Middle frontal gyrus (tissue), 1 donor: ENCODE results near the gene CPTP.
A peak's percentile ranks its signal among the peaks of the same experiment; 100 is the strongest.

Source experiments
- DNase-seq: peaks from one replicate; pipeline ENCODE4 v3.0.0-alpha.2; 2015; ENCODE audit warnings: low spot score; ENCODE audit errors: extremely low spot score

Gene CPTP

DNA sequence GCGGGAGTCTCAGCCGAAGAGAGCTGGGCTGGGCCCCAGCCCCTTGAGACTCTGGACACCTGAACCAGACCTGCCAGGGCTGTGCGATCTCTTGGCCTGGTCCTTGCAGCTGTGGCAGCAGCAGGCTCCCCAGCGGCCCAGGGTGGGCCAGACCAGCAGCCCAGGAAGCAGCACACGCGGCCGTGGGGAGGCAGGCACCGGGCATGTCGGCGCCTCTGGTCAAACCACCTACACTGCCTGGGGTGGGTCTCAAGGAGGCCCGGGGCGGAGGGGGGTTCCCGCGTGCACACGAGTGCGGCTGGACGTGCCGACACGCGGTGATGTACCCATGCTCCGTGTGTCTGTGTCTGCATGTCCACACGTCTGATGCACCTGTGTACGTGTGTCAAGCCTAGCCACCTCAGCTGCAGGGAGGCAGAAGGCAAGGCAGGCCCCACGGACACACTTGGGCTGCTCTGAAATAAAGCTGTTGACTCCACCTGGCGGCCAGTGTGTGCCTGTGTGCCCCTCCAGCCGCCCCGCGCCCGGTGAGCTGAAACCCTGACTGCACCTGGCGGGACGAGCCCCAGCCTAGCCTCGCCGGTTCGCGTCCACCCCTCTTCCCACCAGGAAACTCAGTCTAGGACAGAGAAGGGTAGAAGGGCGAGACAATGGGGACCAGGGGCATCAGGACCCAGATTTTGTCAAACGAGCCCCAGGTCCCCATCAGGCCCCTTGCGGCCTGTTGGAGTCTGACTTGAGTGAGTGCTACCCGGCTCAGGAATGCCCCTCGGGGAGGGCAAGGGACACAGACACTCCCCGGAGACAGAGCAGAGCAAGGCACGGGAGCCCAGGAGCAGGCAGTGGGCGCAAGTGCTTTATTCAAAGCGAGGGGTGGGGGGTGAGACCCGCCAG lies 32.8 kb upstream of the CPTP start:
- no peak for DNase-seq

DNA sequence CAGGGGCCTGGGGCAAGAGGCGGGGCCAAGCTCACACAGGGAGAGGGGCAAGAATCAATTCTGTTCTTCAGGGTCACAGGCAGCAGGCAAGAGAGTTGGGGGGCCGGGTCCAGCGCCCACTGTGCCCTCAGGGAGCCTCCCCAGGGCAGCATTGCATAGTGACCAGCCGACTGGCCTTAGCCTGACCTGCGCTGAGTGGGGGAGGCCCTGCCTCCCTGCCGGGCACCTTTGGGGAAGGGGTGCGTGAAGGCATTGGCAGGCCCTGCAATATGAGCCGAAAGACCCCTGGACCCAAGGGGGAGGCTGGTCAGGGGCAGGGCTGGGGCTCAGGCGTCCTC lies 32.2 kb upstream of the CPTP start:
- DNase-seq = no peak

- no peak for DNase-seq
Observed at GRCh38 chr1:1292851-1293250, 31.8 kb upstream of the CPTP start.

- DNase-seq = no peak
Observed at GRCh38 chr1:1293263-1294249, 31.0 kb upstream of the CPTP start.

GRCh38 chr1:1294250-1294890 lies 30.2 kb upstream of the CPTP start:
- DNase-seq = no peak

DNA sequence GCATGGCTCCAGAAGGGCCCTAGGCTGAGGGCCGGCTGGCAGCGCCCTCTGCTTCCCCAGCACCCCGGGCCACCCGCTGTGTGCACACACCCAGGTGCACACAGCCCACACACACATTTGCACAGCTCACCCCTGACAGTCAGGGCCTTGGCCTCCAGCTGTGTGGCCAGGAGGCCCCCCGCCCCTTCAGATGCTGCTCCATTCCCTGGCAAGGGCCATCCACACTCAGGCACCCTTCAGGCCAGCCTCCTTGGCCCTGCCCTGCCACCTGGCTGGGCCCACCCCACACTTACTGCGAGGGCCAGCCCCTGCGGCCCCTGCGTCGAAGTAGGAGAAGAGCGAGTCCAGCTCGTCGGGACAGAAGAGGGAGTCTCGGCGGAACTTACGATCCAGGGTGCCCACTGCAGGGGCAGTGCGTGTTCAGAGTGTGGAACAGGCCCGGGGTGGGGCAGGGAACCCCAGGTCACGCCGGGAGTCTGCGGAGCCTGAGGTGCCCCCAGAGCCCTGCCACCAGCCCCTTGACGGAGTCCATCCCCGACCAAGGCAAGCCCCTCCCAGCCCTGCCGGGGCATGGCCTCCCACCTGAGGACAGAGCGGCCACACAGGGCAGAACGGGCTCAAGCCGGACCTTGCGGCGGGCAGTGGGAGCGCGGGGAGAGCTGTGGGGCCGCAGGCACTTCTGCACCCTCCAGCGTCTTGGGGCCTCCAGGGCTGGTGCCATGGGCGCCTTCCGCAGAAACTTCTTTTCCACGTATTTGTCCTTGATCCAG lies 29.3 kb upstream of the CPTP start:
- DNase-seq = no peak

DNA sequence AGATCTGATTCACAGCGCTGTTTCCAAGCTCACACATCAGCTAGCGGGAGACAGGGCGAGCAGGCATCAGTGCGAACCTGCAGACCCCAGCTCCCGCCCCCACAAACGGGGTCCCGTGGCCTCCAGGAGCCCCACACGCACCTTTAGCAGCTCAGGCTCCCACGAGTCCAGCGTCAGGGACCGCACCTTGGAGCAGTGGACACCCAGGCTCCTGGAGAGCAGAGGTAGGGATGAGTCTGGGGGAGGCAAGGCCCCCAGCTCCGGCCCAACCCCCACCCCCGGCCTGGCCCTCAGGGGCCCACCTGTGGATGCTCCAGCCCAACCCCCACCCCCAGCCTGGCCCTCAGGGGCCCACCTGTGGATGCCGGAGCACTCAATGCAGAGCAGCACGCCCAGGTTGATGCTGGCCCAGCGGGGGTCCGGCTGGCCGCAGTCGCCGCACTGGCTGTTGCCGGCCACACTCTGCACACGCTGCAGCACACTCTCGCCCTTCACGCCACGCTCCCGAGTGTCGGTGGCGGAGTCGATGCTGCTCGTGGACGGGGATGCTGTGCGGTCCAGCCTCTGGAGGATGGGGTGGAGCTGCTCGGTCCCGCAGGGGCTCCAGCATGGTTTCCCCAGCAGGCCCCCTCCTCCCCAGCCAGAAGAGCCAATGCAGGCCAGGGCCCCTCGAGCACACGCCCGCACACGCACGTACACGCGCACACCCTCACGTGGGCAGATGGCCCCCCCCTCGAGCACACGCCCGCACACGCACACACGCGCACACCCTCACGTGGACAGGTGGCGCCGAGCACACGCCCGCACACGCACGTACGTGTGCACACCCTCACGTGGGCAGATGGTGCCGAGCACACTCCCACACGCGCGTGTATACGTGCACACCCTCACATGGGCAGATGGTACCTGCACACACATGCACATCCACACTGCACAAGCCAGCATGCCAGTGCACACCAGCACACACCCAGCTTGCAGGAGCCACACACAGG lies 28.2 kb upstream of the CPTP start:
- DNase-seq = no peak

DNA sequence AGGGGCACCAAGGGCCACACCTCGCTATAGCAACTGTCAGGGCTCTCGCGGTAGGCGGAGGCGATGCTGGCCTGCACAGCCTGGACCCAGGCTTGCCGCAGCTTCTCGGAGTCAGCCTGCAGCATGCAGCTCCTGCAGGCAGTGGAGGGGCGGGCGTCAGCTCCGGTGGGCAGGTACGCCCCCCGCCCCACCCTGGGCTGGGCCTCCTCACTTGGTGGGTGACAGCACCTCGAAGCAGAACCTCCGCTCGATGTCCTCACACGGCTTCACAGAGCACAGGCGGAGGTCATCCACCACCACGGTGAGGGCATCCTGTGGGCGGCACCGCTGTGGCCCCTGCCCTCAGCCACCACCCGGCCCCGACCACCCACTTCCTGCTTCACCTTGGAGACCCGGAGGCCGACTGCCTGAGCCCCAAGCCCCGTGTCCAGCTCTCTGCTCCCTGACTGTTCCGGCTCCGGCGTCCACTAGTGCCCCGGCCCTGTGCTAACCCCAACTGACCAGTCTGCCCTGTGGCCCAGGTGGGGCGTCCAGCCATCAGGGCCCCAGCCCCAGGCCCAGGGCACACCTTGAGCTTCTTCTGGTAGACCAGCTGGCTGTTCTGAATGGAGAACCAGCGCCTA lies 26.7 kb upstream of the CPTP start:
- DNase-seq = no peak

GRCh38 chr1:1298861-1299685 lies 25.5 kb upstream of the CPTP start:
- DNase-seq = peak; percentile 82

- DNase-seq = no peak
Observed at GRCh38 chr1:1299686-1300351, 24.8 kb upstream of the CPTP start.

GRCh38 chr1:1300352-1300739 lies 24.3 kb upstream of the CPTP start:
- no peak for DNase-seq

- DNase-seq = no peak
Observed at GRCh38 chr1:1302006-1302430, 22.6 kb upstream of the CPTP start.

DNA sequence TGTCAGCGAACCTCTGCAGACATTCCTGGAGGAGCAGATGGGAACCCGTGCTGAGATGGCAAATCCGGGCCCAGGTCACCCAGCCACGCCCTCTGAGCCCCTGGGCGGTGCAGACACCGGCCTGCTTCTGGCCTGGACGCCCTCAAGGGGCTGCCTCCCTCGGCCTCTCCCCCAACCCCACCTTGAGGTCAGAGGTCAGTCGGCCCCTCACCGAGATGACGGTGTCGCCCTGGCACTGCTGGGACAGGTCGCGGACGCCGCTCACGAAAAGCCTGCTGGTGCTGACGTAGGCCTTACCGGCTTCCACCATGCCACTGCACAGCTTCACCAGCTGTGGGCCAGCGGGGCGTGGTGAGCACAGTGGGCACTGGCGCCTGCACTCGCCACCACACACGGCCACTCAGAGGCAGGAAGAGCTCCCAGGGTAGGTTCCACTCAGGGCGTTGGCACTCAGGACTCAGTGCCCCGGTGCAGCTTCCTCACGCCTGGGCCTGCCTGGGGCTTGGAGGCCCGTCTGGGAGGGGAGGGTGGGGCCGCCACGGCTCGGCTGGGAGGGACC lies 21.6 kb upstream of the CPTP start:
- no peak for DNase-seq

- no peak for DNase-seq
Observed at GRCh38 chr1:1303736-1304135, 20.9 kb upstream of the CPTP start.

DNA sequence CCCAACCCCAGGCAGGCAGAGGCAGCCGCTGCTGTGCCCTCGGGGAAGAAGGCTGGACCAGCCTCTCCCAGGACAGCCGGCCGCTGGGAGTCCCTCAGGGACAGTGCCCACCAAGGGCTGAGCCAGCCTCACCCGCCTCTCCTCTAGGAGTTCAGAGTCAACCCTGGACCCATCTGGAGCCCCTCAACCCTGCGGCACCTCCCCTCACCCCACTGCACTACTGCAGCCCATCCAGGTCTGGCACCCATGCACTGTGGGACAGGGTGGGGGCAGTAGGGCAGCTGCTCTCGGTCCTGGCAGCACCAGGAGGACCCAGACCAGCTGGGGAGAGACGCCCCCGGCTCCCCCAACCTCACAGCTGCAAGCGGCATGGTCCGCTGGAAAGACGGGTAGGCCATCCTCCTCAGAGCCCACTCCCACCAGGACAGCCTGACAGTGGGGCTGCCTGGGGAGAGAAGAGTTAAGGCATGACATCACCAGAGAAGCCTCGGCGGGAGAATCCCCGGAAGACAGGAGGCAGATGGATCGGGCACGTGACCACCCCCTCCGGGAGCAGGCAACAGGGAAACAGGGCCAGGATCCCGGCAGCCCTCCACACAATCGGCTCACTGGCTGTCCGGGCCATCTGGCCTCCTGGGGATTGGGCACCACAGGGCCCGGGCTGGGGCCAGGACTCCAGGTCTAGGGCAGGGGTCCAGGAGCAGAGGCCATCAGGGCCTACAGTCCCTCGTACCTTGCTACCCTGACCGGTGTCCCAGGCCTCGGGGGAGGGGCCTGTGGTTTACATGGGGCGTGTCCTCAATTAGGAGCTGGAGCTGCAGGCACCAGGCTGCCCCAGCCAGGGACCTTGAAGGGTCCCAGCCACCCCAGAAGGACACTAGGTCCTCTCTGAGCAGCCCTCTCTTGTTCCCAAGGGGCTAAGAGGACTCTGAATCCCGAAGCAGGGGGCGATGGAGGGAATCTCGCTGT lies 20.0 kb upstream of the CPTP start:
- DNase-seq = peak; percentile 88

DNA sequence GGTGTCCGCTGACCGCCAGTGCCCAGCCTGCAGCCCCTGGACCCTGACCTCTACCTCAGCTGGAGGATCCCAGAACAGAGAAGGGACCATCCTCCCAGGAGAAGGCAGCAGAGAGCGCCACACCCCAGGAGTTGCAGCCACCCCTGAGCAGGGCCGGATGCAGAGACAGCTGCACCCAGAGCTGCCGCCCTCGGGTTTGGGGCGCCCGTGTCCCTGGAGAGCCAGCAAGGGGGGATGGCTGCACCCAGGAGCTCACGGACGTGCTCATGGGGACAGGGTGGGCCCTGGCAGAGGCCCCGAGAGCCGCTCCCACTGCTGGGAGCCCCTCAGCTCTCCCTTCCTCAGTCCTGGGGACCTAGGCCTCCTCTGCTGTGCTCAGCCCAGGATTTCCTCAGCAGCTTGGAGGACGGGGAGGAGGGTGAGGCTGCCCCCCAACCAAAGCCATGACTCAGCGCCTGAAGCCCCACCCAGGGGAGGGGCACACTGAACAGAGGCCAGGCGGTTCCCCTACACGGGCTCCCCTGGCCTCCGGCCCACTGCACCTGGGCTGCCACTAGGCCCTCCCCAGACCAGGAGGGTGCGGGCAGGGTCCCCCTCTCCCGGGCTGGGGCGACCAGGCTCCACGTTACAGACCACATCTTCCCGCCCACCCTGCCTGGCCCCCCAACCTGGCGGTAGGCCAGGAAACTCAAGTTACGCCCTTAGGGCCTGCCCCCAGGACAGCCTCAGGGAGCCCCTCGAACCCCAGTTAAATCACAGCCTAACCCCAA lies 19.1 kb upstream of the CPTP start:
- DNase-seq = no peak
